Heart left ventricle (tissue), 16 donors: ENCODE results near the gene SHISA8. TPM values are rescaled to one million over a fixed set of nuclear protein-coding genes. Genes with fewer than 3 reads are reported as not detected.

Experiments used
- ATAC-seq, 4 donors: fragments of 200-7000 bp; cut with Tn5 transposase; one replicate each; pipeline ENCODE4 v1.9.1; 2020 to 2022; ENCODE audit warnings: moderate library complexity in 4 of 4, mild to moderate bottlenecking in 3 of 4, moderate number of reproducible peaks in 1 of 4
- DNase-seq, 5 donors: peaks; one replicate each; pipeline ENCODE4 v3.0.0-alpha.2; 2020
- H3K27ac ChIP-seq, 12 donors: fragments of 200-600 bp; sonication (generic) in 4 of 12; one replicate each; pipeline versions ENCODE4 v1.5.0 to v1.8.0; 2016 to 2022; ENCODE audit warnings: mild to moderate bottlenecking in 2 of 12
- H3K27me3 ChIP-seq, 9 donors: fragments of 200-600 bp; sonication (generic) in 2 of 9; one replicate each; pipeline versions ENCODE4 v1.5.1 to v1.8.0; 2016 to 2022; ENCODE audit warnings: mild to moderate bottlenecking in 3 of 9
- H3K36me3 ChIP-seq, 9 donors: fragments of 200-600 bp; sonication (generic) in 2 of 9; one replicate each; pipeline versions ENCODE4 v1.5.0 to v1.8.0; 2018 to 2022; ENCODE audit warnings: mild to moderate bottlenecking in 2 of 9
- H3K4me1 ChIP-seq, 12 donors: fragments of 200-600 bp; sonication (generic) in 4 of 12; one replicate each; pipeline versions ENCODE4 v1.5.0 to v1.8.0; 2016 to 2022; ENCODE audit warnings: mild to moderate bottlenecking in 3 of 12
- H3K4me3 ChIP-seq, 12 donors: fragments of 200-600 bp; sonication (generic) in 4 of 12; one replicate each; pipeline versions ENCODE4 v1.5.0 to v1.8.0; 2017 to 2022; ENCODE audit warnings: mild to moderate bottlenecking in 9 of 12, moderate library complexity in 4 of 12
- H3K9me3 ChIP-seq, 12 donors: fragments of 200-600 bp; sonication (generic) in 4 of 12; one replicate each; pipeline versions ENCODE4 v1.5.0 to v1.8.0; 2016 to 2022; ENCODE audit warnings: mild to moderate bottlenecking in 1 of 12
- CTCF ChIP-seq, 12 donors: fragments of 200-600 bp; sonication (generic) in 4 of 12; IDR thresholded peaks; one replicate each; pipeline versions ENCODE4 v1.5.0 to v1.8.0; 2018 to 2022; ENCODE audit warnings: antibody characterized with exemption in 12 of 12, mild to moderate bottlenecking in 5 of 12
- POLR2A ChIP-seq, 2 donors: fragments of 450-650 bp; IDR thresholded peaks; one replicate each; pipeline ENCODE4 v1.6.1; 2017; ENCODE audit warnings: antibody characterized with exemption in 2 of 2, mild to moderate bottlenecking in 2 of 2, moderate library complexity in 2 of 2
- WGBS, 4 donors: extraction: QIAGEN DNeasy Blood & Tissue Kit in 2 of 4; methylation state at CpG; one replicate each; pipeline versions ENCODE4 v1.1.5 to v1.1.7; 2013 to 2018; 5-methylcytosine and 5-hydroxymethylcytosine counted together
- intact Hi-C, 10 donors: fragments of 100-400 bp; cut with DNase I; formaldehyde crosslinking; loops; one replicate each; pipeline versions ENCODE4 v1.11.1 to v1.14.2; 2022
- polyA plus RNA-seq, 2 donors: library from polyadenylated mRNA; stranded (reverse); fragments of 200-250 nt; gene quantifications; one replicate each; pipeline ENCODE4 v1.2.3, GENCODE V29; 2013
- total RNA-seq, 9 donors: library from RNA; depleted of rRNA in 2 of 9; stranded (reverse); fragments of >200 nt in 2 of 9; fragmentation: NEBNext Ultra II Directional in 3 of 9; extraction: Animal tissue kit (Norgen Biotek cat#: 25700) in 3 of 9; gene quantifications; one replicate each; pipeline versions ENCODE4 v1.1.0 to v1.2.4, GENCODE V29; 2016 to 2023
- donor health status: ischemic (EF 13 %, LVEDD 7.1; RV severe dilation, severe dysfunction).
- donor health status: healthy with polysubstance abuse.
- donor health status: DM: no; HTN: yes; CAD: no.
- donor health status: DM: no; HTN: no; CAD: no.
- donor health status: ischemic (EF 25% LVEDD 6.9; RV normal size, moderate dysfunction).
- donor health status: ischemic (EF 25% LVEDD 5.7; RV mildly dilated, moderate dysfunction).
- donor health status: healthy.
- donor health status: DM: yes; HTN: yes; CAD: no.
- donor health status: ischemic (EF 35%, LVEDD 5.7; RV mildly dilated, moderate dysfunction).
- donor health status: nonischemic (EF 11% LVEDD 7.7; RV severe dilation, severe dysfunction).
- donor health status: DM: yes; HTN: yes; CAD: no.
- donor health status: PGD.
- donor health status: ischemic (EF 29% LVEDD 5.4; RV normal size, mild dysfunction).
- donor health status: nonischemic (EF 23%, LVEDD 6.1; RV moderate dilation, normal function).

Gene SHISA8
- total and polyA plus RNA-seq, 11 donors: 0.48 to 4.4 (median 1.2) TPM; not detected in 1

- H3K27me3 ChIP-seq: peaks cover 0 to 23% (median 10%) of the 10 kb centered on the region in 9 donors
- ATAC-seq: no peak
- WGBS, 4 donors: 93 to 95% (median 95%) methylated on average over 13 to 14 of the region's 14 CpGs
Measured at GRCh38 chr22:41923595-41924276, 8.9 kb upstream of the SHISA8 start.

GRCh38 chr22:41922940-41923594, 8.2 kb upstream of the SHISA8 start:
- WGBS, 4 donors: 95 to 96% (median 96%) methylated on average over 4 of the region's 4 CpGs
- no peak for ATAC-seq
- no peaks in the 10 kb centered on the region for H3K9me3 ChIP-seq
- intact Hi-C loops: no loop called here
- peaks cover 0 to 27% (median 10%) of the 10 kb centered on the region in 9 donors for H3K27me3 ChIP-seq
- H3K4me1 ChIP-seq: peaks cover 0 to 37% (median 14%) of the 10 kb centered on the region in 12 donors
- TF ChIP-seq POLR2A (IDR thresholded peaks at IDR 0.05) (no peak), CTCF (IDR thresholded peaks at IDR 0.05) (no peak)
- no peak for DNase-seq
- no peak overlapping the region for H3K27ac ChIP-seq
- no peak overlapping the region for H3K4me3 ChIP-seq
- no peaks in the 10 kb centered on the region for H3K36me3 ChIP-seq

More at GRCh38 chr22:41923595-41924276, 8.9 kb upstream of the SHISA8 start:
- TF ChIP-seq POLR2A (IDR thresholded peaks at IDR 0.05) (no peak), CTCF (IDR thresholded peaks at IDR 0.05) (no peak)
- Histone ChIP-seq H3K36me3 (no peaks in the 10 kb centered on the region), H3K9me3 (no peaks in the 10 kb centered on the region), H3K4me1 (peaks cover 0 to 31% (median 13%) of the 10 kb centered on the region in 12 donors), H3K4me3 (no peak overlapping the region), H3K27ac (no peak overlapping the region)
- DNase-seq: no peak
- intact Hi-C loops: no loop called here

GRCh38 chr22:41922328-41922727, 7.5 kb upstream of the SHISA8 start:
- no peaks in the 10 kb centered on the region for H3K36me3 ChIP-seq
- peaks cover 0 to 44% (median 18%) of the 10 kb centered on the region in 12 donors for H3K4me1 ChIP-seq
- DNase-seq (no peak), ATAC-seq (no peak)
- no peak overlapping the region for H3K4me3 ChIP-seq
- intact Hi-C loops: no loop called here
- no peaks in the 10 kb centered on the region for H3K9me3 ChIP-seq
- peaks cover 0 to 35% (median 16%) of the 10 kb centered on the region in 9 donors for H3K27me3 ChIP-seq
- 91 to 96% (median 92%) methylated on average over 5 of the region's 5 CpGs for WGBS, 4 donors
- H3K27ac ChIP-seq: no peak overlapping the region
- TF ChIP-seq CTCF (IDR thresholded peaks at IDR 0.05) (no peak), POLR2A (IDR thresholded peaks at IDR 0.05) (no peak)

- TF ChIP-seq POLR2A (IDR thresholded peaks at IDR 0.05): no peak
- TF ChIP-seq CTCF (IDR thresholded peaks at IDR 0.05): no peak
- peak overlapping the region in 2 of 12 donors; percentile 34 to 42 for H3K27ac ChIP-seq
- H3K4me1 ChIP-seq: peaks cover 0 to 34% (median 17%) of the 10 kb centered on the region in 12 donors
- H3K9me3 ChIP-seq: no peaks in the 10 kb centered on the region
- 51 to 69% (median 56%) methylated on average over 19 to 21 of the region's 21 CpGs for WGBS, 4 donors
- DNase-seq (no peak), ATAC-seq (peak in 1 of 4 donors; percentile 9)
- peaks cover 5 to 42% (median 20%) of the 10 kb centered on the region in 9 donors for H3K27me3 ChIP-seq
- H3K36me3 ChIP-seq: no peaks in the 10 kb centered on the region
- H3K4me3 ChIP-seq: peak overlapping the region in 11 of 12 donors; percentile 36 to 68 (median 54)
- intact Hi-C loops: no loop called here
Measured at GRCh38 chr22:41920271-41920976, 5.5 kb upstream of the SHISA8 start.
